ENCODE results near the gene PEX10. TPM values are rescaled to one million over a fixed set of nuclear protein-coding genes. Genes with fewer than 3 reads are reported as not detected.
A peak's percentile ranks its signal among the peaks of the same experiment; 100 is the strongest.

The PEX10 gene
- total and polyA plus RNA-seq, 4 donors = 6.2 to 16.4 (median 11.8) TPM

GRCh38 chr1:2391041-2391930 lies 21.1 kb downstream of the PEX10 start, which contains the start of the genes MORN1 and RER1:
Gene MORN1, minus strand, starts transcription at chr1:2391554. Its CDS starts 21 bp downstream, at chr1:2391533.
Gene RER1, plus strand, starts transcription at chr1:2391841. Its CDS starts 3,950 bp downstream, at chr1:2395791.
- under 1% methylated on average over 103 of the region's 103 CpGs for WGBS
- Histone ChIP-seq H3K27ac (ENCODE audit: low read depth in 1 of 2, low read length in 2 of 2) (peak within 1 kb of the TSS; percentile 73 to 77), H3K36me3 (ENCODE audit: control insufficient read depth in 4 of 4, insufficient read depth in 3 of 4, low read depth in 1 of 4, low read length in 3 of 4) (peaks cover 0 to 7% (median 6%) of the 10 kb centered on the region in 4 donors), H3K4me3 (ENCODE audit: low read depth in 1 of 3, low read length in 3 of 3) (peak within 1 kb of the TSS; percentile 81 to 95 (median 94)), H3K4me1 (ENCODE audit: control insufficient read depth in 4 of 4, insufficient read depth in 4 of 4, low read length in 3 of 4) (peaks cover 3 to 37% (median 34%) of the 10 kb centered on the region in 4 donors), H3K27me3 (ENCODE audit: control insufficient read depth in 4 of 4, insufficient read depth in 4 of 4, low read length in 3 of 4) (no peaks in the 10 kb centered on the region), H3K9me3 (ENCODE audit: control insufficient read depth in 4 of 4, low read length in 3 of 4) (no peaks in the 10 kb centered on the region), H3K9ac (ENCODE audit: low read depth in 1 of 2, low read length in 2 of 2) (peak within 1 kb of the TSS; percentile 80 to 83)
- peak in 1 of 2 donors; percentile 42 for TF ChIP-seq RAD21 (IDR thresholded peaks at IDR 0.05)
- peak; percentile 30 to 37 for TF ChIP-seq EGR1 (IDR thresholded peaks at IDR 0.05; ENCODE audit: low read depth in 2 of 2)
- TF ChIP-seq HNF4A (conservative IDR thresholded peaks at IDR 0.05) = no peak
- peak; percentile 94 for TF ChIP-seq YY1 (IDR thresholded peaks at IDR 0.05)
- TF ChIP-seq FOXA1 (IDR thresholded peaks at IDR 0.05) = no peak
- peak; percentile 81 for TF ChIP-seq SP1 (IDR thresholded peaks at IDR 0.05)
- TF ChIP-seq HNF4G (IDR thresholded peaks at IDR 0.05) = no peak
- TF ChIP-seq ZBTB33 (IDR thresholded peaks at IDR 0.05) = no peak
- no peak for TF ChIP-seq ATF3 (IDR thresholded peaks at IDR 0.05)
- TF ChIP-seq TAF1 (conservative IDR thresholded peaks at IDR 0.05) = no peak
- TF ChIP-seq GABPA (IDR thresholded peaks at IDR 0.05 in 1 of 2, conservative IDR thresholded peaks at IDR 0.05 in 1 of 2) = peak; percentile 85 to 96
- no peak for TF ChIP-seq CTCF (IDR thresholded peaks at IDR 0.05; ENCODE audit: low read depth, low read length, missing input control)
- no peak for TF ChIP-seq NR2F2 (IDR thresholded peaks at IDR 0.05)
- no peak for TF ChIP-seq RXRA (IDR thresholded peaks at IDR 0.05)
- no peak for TF ChIP-seq REST (IDR thresholded peaks at IDR 0.05)
- TF ChIP-seq FOXA2 (IDR thresholded peaks at IDR 0.05) = no peak
- peak; percentile 98 for DNase-seq (ENCODE audit: low spot score)
